GM18520 (cell line): ENCODE measurements around the gene FANCF.
A peak's percentile ranks its signal among the peaks of the same experiment; 100 is the strongest.
"Not testable (repeated sequence)": the region's sequence is repeated elsewhere in the genome, so short reads cannot be mapped to it uniquely, and the experiment has no call there.

Source experiments
- ATAC-seq: cut with Tn5 transposase; IDR thresholded peaks from one replicate; pipeline ENCODE4 v1.9.1; 2021; ENCODE audit not compliant: unreplicated experiment

FANCF gene, protein sequence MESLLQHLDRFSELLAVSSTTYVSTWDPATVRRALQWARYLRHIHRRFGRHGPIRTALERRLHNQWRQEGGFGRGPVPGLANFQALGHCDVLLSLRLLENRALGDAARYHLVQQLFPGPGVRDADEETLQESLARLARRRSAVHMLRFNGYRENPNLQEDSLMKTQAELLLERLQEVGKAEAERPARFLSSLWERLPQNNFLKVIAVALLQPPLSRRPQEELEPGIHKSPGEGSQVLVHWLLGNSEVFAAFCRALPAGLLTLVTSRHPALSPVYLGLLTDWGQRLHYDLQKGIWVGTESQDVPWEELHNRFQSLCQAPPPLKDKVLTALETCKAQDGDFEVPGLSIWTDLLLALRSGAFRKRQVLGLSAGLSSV

DNA sequence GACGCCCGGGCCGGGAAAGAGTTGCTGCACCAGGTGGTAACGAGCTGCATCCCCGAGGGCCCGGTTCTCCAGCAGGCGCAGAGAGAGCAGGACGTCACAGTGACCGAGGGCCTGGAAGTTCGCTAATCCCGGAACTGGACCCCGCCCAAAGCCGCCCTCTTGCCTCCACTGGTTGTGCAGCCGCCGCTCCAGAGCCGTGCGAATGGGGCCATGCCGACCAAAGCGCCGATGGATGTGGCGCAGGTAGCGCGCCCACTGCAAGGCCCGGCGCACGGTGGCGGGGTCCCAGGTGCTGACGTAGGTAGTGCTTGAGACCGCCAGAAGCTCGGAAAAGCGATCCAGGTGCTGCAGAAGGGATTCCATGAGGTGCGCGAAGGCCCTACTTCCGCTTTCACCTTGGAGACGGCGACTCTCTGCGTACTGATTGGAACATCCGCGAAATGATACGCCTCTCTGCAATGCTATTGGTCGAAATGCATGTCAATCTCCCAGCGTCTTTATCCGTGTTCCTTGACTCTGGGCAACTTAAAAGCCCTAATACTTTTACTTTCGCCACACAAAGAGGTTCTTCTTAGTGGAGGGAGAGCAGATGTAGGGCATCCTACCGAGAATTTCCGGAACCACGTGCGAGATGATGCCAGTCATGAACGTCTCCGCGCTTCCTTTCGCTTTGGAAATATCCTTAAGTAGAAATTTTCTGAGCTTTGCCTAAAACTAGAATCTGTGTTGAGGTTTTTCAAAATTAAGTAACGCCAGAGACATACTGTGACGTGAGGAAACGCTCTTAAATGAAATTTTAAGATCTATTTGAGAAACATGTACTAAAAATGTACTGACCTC lies at the start of gene FANCF:
TSS of gene FANCF (minus strand) at position 376 of the 840 bp plus-strand sequence. CDS start at position 363, 13 bp downstream.
- peak; percentile 98 for ATAC-seq

DNA sequence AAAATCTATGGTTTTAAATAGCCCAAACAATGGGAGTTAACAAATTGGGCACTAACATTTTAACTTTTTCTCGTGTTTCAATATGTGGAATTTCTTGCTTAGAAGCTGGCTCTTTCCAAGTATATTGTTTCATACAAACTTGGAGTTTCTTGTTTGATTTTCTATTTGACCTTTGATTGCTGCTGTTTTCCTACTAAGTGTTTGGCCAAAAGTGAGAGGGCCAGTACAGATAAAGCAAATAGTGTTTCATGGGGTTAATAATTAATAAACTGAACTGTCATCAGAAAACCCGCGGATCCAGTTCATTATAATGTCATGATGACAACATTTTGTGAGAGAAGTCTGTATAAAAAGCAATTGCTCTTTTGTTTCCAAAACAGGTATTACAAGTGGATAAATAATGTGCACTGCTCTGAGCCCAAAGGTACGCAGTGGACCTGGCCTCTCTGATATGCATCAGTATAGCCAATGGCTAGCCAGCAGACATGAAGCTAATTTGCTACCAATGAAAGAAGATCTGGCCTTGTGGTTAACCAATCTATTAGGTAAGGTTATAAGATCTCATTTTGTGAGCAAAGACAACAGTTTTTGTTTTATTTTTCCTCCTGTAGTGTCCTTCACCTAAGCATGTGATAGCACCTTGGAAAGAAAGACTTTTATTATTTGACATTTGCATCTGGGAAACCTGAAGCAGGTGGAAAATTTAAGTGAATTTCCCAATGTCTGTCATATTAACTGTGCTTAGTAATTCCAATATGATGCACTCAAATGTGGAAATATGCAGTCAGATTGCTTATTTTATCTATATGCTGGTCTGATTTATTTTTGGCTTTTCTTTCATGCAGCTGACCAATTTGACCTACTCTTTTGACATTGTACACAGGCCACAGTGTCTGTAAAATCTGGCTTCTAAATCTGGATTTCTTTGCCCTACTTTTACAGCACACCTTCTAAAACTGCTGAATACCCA lies 49.1 kb upstream of the FANCF start:
- ATAC-seq, result no peak

DNA sequence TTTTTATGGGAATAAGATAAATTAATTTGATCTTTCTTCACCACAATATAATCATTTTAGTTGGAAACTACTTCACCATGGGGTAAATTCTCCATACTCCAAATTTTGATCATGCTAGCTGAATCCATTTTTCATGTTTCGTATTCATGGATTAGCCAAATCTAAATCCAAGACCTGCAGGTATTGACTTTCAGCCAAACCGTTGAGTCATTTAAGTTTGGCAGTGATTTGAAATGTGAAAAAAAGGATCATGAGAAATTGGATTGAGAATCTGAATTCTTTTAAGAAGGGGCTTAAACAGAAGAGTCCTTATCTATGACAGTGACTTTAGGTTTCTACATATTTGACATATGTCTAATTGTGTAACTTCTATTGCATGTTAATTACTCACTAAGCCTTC lies 46.1 kb upstream of the FANCF start:
- no peak for ATAC-seq

DNA sequence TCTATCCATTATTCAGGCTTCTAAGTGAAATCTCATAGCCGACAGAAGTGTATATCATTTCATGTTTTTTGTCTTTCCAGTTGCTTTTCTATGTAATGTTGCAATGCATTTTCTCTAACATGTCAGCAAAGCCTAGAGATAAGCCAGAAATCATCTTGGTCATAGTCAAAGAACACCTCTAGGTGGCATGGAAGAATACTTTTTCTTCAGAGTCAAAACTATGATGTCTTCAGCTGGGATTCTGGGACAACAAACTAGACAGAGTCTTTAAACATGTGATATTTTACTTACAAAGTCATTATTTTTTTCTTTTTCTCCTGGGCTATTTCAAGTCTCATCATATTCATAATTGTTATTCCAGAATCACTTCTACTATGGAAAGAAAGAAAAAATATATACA lies 45.2 kb upstream of the FANCF start:
- ATAC-seq, result peak; percentile 47

DNA sequence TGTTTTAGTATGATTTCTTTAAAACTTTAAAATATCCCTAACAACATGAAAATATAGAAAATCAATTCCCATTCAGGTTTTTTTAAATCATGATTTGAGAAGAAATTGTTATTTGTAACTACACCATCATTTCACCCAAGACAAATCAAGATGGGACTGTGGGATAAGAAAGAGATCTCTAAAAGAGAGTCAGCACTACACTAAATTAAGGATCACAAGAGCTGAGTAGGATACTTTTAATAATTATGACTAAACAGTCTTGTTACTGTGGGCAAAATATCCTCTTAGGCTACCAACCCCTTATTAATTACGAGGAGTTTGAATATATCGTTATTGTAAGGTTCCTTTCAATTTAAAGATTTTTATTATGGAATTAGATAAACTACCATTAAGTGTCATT lies 43.7 kb upstream of the FANCF start:
- ATAC-seq, result no peak

DNA sequence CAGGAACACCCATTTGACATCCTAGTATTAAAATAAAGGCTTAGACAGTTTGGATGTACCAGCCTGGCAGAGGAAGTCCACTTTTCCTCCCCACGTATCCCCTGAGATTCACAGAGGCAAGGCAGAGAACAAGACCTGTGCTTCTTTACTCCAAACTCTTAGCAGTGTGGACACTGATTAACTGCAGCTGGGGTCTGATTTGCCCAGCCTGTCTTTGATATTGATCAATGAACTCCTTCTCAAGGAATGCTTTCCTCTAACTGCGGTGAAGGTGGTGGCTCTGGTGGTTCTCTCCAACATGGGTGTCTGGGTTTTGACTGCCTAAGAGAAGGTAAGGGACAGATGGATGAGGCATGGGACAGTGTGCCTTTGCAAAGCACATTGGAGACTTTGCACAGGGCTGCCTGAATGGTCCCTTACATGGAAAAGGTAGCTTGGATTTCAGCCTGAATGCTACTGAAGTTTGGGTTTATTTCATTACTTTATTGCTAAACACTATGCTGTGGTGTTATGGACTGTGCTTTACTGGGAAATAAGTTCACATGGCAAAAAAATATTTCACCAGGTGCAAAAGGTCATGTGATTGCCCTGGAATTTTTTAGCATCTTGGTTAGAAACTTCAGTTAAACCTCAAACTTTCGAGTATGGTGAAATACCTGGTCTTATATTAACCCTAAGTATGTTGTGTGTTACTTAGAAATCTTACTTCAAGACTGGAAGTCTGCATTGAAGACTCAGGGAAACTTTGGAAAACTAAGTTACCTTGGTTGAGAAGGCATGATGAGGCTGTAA lies 42.6 kb upstream of the FANCF start:
- no peak for ATAC-seq

DNA sequence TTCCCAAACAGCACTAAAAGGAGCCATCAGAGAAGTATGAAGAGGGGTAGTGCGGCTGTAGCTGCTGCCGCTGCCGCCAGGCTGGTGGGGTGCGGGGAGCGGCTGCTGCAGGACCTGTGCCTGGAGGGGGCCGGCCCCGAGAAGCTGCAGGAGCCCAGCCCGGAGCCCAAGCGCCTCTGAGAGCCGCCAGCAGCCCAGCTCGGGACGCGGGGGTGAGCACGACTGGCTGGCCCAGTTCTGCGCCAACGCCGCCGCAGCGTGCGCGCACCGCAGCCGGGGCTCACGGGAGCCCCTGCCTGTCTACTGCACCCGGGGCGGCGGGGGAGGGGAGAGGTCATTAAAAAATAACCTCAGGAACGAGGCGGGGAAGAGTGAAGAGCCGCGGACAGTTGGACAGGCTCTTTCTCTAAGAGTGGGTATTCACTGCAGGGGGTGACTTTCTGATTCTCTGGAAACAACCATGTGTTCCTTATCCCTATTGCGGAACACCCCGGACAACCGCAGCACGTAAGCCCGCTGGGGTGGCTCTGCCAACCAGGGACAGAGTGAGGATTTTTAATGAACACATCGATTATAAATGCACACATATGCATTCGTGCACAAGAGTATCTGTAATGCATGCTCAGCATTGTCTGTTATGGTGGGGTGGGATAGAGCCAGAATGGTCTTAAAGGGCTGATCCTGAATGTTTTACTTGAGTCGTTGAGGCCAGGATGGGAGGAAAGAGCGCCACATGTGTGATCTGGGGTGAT lies 41.2 kb upstream of the FANCF start:
- ATAC-seq, result no peak

DNA sequence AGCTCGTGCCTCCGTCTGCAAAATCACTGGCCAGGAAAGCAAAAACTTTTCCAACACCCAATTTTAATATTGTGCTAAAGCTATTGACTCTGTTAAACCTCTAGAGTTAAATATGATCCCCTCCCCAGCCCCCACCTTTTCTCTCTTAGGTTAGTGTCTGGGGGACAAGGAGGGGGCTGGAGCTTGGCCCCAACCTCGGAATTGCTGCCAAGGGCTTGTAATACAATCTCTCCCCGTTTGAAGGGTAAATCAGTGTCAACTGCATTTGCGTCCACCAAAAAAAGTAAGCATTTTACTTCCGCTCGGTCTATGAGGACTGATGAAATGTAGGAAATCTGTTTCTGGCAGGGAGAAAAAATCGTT lies 40.7 kb upstream of the FANCF start, which contains the start of gene GAS2:
TSS of gene GAS2 (plus strand) at position 287 of the 363 bp plus-strand sequence. CDS start 8,259 bp downstream, outside the sequence.
- ATAC-seq, result no peak

DNA sequence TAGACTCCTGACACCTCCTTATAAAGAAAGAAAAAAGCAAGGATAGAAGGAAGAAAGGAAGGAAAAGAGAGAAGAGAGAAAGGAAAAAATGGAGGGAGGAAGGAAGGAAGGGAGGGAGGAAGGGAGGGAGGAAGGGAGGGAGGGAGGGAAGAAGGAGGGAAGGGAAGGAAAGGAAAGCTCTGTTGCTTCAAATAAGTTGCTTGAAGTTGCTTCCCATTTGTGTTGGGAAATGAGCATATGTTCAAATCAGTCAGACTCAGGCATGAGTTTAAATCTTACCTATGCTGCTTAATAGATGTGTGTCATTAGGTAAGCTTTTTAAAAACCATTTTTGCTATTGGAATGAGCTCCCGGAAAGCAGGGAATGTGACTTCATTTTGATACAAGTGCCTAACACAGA lies 34.2 kb upstream of the FANCF start:
- ATAC-seq, result no peak

DNA sequence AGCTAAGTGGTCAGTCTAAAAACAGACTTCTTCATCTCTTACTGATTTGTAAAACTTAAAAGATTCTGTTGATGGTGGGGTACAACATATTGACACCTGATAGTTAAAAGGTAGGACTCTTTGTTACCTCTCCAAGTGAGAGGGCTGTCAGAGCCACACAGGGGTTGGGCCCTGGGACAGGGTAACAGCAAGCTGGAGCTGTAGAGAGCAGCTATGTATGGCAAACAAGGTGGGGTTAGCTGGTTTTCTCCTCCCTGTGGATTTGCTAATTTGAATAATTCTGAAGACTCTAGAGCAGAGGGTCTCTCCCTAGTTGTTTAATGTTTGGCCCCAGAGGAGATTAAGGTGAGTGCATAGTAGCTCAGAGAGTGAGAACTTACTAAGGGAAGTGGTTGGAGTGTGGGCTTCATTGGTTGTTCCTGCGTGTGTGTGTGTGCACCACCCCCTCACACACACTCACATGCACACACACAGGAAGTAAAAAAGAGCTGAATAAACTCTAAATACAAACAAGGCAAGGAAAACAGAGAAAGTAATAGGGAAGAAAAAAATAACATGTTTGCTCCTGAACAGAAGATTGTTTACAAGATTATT lies 31.6 kb upstream of the FANCF start:
- peak; percentile 88 for ATAC-seq

DNA sequence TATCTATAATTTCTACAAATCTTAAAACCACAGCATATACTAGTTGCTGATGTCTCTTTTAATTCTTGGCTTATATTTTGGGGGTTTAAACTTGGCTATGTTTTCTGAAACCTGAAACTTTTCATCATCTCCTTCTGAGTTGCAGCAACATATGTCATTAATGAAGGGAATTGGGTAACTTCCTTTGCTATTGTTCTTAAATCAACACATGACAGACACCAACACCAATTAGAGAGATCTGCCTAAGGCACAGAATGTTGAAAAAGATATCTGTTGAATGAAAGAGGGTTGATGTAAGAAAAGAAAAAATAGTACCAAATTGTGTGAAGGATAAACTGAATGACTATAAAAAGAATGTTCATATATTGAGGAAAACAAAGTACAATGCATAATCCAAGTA lies 30.5 kb upstream of the FANCF start:
- ATAC-seq, result no peak

DNA sequence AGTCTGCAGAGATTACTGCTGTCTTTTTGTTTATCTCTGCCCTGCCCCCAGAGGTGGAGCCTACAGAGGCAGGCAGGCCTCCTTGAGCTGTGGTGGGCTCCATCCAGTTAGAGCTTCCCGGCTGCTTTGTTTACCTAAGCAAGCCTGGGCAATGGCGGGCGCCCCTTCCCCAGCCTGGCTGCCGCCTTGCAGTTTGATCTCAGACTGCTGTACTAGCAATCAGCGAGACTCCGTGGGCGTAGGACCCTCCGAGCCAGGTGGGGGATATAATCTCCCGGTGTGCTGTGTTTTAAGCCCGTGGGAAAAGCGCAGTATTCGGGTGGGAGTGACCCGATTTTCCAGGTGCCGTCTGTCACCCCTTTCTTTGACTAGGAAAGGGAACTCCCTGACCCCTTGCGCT lies 26.7 kb upstream of the FANCF start:
- ATAC-seq, result not testable (repeated sequence)

DNA sequence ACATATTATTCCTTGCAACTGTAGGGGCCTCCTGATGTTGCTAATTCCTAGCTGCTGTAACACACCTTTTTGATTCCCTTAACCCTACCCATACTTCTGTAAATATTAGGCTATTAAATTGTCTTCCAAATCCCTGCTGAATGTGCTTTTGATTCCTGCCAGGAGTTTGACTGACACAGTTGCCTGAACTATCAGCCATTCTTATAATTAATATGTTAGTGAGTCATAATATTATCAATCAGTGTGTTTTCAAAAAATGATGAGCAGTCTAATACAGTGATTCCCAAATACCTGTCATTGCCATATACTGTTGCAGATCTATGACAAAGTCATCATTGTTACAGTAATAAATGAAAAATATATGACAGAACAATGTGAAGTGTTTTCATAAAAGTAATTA lies 15.9 kb upstream of the FANCF start:
- no peak for ATAC-seq

DNA sequence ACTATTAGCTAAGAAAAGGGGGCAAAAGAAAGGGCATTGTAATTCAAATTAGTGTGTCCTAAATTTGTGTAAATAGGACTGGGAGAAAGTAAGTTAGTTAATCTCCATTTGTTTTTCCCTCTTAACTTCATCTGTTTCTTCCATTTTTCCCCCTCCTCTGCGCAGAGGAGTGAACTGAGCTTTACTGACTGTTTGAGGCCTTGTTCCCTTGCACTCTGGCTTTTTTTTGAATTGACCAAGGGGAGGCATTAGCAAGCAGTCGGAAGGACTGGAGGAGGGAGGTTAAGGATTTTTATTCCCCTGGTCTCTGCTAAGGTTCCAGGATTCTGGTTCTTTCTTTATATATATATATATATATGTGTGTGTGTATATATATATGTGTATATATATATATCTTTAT lies 15.2 kb upstream of the FANCF start:
- no peak for ATAC-seq

DNA sequence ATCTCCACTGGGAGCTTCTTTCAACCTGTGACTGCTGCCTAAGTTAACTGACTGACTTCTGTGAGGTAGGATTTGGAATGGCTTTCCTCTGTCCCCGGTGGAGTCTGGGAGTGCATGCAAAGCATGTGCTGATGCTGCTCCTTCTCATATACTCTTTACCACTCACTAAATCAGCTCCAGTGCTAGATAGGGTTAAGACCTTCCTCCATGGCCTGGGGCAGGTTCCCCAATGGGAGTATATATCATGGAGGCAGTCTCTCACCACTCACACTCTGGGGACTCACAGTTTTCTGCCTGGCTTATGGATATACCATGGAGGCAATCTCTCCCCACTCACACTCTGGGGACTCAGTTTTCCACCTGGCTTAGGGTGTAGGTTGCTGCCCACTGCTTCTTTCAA lies 10.1 kb upstream of the FANCF start:
- ATAC-seq, result no peak

DNA sequence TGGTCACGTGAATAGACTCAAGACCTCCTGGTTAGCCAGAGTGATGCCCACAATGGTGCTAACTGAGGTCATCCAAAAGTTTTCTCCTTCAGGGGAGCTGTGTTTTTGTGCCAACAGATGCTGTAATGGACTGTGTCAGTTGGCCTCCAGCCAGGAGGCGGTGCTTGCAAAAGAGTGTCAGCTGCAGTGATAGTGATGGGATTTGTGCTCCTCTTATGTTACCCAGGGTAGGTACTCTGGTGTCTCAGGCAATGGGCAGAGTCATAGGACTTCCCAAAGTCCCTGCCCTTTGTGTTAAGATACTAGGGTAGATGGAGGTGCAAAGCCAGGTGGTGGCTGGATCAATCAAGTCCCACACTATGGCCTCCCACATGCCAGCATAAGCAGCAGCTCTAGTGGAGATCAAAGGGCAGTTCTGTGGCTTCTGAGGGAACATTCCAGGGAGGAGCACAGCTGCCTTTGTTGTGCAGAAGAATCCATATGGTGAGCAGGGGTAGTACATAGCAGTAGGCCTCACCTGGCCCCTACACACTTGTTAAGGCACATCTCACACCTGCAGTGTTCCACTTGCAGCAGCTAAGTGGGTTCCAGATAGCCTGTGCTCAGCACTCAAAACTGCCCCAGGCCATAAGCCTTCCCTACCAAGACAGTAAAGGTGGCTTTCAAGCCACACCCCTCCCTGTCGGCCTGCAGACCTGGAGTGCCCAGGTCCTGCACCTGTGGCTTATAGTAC lies 9.4 kb upstream of the FANCF start:
- ATAC-seq, result no peak

DNA sequence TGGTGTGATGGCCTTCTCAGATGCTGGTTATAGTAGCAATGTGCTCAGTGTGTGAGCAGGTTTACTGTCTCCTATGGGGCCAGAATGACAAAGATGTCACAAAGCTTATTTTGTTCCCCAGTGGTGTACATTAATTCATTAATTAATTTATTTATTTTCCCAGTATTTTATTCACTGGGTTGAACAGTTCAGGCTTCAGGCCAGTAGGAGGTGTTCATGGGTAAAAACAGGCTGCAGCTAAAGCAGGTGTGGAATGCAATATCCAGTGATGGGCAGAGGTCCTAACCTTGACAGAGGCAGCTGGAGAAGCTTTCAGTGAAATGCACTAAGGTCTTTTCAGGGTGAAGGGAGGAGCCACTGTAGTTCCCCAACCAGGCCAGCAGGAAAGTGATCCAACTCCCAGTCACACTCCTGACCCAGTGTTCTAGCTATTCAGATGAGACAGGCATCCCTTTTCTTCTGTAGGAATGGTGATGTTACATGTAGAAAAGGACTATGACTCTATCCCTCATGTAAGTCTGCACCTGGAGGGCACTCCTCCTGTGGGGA lies 7.8 kb upstream of the FANCF start:
- ATAC-seq, result no peak

DNA sequence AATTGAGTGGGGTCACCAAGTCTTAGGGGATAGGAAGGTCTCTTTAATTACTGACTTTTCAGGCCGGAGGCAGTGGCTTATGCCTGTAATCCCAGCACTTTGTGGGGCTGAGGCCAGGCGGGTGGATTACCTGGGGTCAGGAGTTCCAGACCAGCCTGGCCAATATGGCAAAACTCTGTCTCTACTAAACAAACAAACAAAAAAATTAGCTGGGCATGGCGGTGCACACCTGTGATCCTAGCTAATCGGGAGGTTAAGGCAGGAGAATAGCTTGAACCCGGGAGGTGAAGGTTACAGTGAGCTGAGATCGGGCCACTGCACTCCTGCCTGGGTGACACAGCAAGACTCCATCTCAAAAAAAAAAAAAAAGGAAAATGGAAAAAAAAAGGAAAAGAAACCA lies 1.8 kb upstream of the FANCF start:
- ATAC-seq, result no peak
